Colonic mucosa (tissue), 4 donors: Measurements from ENCODE around the gene ITSN1. TPM values are rescaled to one million over a fixed set of nuclear protein-coding genes. Genes with fewer than 3 reads are reported as not detected.

Experiments used
- DNase-seq: peaks from one replicate; pipeline ENCODE4 v3.0.0-alpha.2; 2020
- H3K27ac ChIP-seq: fragments of 200-600 bp; one replicate; pipeline ENCODE4 v1.8.0; 2021
- H3K27me3 ChIP-seq: fragments of 200-600 bp; one replicate; pipeline ENCODE4 v1.8.0; 2021
- H3K36me3 ChIP-seq: fragments of 200-600 bp; one replicate; pipeline ENCODE4 v1.8.0; 2021
- H3K4me1 ChIP-seq: fragments of 200-600 bp; one replicate; pipeline ENCODE4 v1.8.0; 2021; ENCODE audit warnings: mild to moderate bottlenecking
- H3K4me3 ChIP-seq: fragments of 200-600 bp; one replicate; pipeline ENCODE4 v1.8.0; 2021
- H3K9ac ChIP-seq, 2 donors: one replicate each; pipeline ENCODE4 v1.7.0; 2013; ENCODE audit warnings: control low read depth in 2 of 2, low read depth in 2 of 2, low read length in 2 of 2
- H3K9me3 ChIP-seq: fragments of 200-600 bp; one replicate; pipeline ENCODE4 v1.8.0; 2021
- intact Hi-C: fragments of 100-400 bp; cut with DNase I; formaldehyde crosslinking; loops from one replicate; pipeline ENCODE4 v1.14.1; 2022
- total RNA-seq, 2 donors: library from RNA; stranded (reverse); fragmentation: NEBNext Ultra II Directional in 1 of 2; extraction: Animal tissue kit (Norgen Biotek cat#: 25700) in 1 of 2; gene quantifications; one replicate each; pipeline ENCODE4 v1.2.1, GENCODE V29; 2021
- TF ChIP-seq, protein P1 (sequence below): fragments of 200-600 bp; IDR thresholded peaks from one replicate; pipeline ENCODE4 v1.8.0; 2022; ENCODE audit warnings: antibody characterized with exemption, mild to moderate bottlenecking
- donor health status: healthy.
- donor health status: DM: no; HTN: no; CAD: no.
- donor health status: DM: no; HTN: no; CAD: no.

The ITSN1 gene
- total RNA-seq, 2 donors from 2014 or later: 22.4 to 28.3 TPM

DNA sequence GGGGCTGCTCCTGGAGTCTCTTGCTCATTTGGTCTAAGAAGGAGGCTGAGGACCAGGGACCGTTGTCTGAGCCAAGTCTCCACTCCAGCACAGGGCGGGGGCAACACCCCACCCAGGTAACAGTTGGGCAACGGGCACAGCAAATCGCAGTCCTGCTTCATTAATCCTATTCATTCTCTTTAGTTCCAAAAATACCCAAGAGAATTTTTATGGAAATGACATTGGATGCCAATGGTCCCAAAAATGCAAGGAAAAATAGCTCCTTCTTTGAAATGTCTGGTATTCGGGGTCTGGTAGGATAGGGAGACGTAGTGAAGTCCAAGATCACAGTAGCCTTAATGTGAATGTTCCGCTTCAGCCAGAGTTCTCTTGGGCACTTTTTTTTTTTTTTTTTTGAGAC, 199.3 kb downstream of the ITSN1 start:
- no peaks in the 10 kb centered on the region for H3K4me1 ChIP-seq
- H3K27me3 ChIP-seq: no peaks in the 10 kb centered on the region
- TF ChIP-seq, protein P1, sequence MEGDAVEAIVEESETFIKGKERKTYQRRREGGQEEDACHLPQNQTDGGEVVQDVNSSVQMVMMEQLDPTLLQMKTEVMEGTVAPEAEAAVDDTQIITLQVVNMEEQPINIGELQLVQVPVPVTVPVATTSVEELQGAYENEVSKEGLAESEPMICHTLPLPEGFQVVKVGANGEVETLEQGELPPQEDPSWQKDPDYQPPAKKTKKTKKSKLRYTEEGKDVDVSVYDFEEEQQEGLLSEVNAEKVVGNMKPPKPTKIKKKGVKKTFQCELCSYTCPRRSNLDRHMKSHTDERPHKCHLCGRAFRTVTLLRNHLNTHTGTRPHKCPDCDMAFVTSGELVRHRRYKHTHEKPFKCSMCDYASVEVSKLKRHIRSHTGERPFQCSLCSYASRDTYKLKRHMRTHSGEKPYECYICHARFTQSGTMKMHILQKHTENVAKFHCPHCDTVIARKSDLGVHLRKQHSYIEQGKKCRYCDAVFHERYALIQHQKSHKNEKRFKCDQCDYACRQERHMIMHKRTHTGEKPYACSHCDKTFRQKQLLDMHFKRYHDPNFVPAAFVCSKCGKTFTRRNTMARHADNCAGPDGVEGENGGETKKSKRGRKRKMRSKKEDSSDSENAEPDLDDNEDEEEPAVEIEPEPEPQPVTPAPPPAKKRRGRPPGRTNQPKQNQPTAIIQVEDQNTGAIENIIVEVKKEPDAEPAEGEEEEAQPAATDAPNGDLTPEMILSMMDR: no peak
- H3K36me3 ChIP-seq: no peaks in the 10 kb centered on the region
- no peak overlapping the region for H3K9ac ChIP-seq
- intact Hi-C loops: no loop called here
- no peaks in the 10 kb centered on the region for H3K9me3 ChIP-seq
- DNase-seq: no peak
- no peak overlapping the region for H3K27ac ChIP-seq
- no peak overlapping the region for H3K4me3 ChIP-seq

DNA sequence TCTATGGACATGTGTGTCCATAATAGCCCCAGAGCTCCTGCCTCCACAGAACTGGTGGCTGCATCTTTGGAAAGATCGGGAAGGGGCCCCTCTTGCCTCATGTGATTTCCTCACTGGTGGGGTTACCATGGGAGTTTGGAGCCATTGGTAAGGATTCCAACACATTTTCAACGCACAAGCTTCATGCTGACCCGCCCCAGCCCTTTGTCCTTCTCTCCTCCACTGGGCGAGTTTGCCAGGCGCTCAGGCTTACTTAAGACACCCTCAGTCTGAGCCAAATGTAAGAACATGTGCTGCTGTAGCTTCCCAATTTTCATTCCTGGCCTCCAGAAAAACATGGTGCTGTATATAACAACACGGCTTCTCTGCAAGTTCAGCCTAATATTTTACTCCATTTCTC, 200.9 kb downstream of the ITSN1 start:
- no peaks in the 10 kb centered on the region for H3K9me3 ChIP-seq
- DNase-seq: no peak
- H3K36me3 ChIP-seq: no peaks in the 10 kb centered on the region
- H3K4me1 ChIP-seq: no peaks in the 10 kb centered on the region
- H3K27ac ChIP-seq: no peak overlapping the region
- H3K4me3 ChIP-seq: no peak overlapping the region
- no peaks in the 10 kb centered on the region for H3K27me3 ChIP-seq
- H3K9ac ChIP-seq: no peak overlapping the region
- TF ChIP-seq, protein P1: no peak
- intact Hi-C loops: no loop called here

DNA sequence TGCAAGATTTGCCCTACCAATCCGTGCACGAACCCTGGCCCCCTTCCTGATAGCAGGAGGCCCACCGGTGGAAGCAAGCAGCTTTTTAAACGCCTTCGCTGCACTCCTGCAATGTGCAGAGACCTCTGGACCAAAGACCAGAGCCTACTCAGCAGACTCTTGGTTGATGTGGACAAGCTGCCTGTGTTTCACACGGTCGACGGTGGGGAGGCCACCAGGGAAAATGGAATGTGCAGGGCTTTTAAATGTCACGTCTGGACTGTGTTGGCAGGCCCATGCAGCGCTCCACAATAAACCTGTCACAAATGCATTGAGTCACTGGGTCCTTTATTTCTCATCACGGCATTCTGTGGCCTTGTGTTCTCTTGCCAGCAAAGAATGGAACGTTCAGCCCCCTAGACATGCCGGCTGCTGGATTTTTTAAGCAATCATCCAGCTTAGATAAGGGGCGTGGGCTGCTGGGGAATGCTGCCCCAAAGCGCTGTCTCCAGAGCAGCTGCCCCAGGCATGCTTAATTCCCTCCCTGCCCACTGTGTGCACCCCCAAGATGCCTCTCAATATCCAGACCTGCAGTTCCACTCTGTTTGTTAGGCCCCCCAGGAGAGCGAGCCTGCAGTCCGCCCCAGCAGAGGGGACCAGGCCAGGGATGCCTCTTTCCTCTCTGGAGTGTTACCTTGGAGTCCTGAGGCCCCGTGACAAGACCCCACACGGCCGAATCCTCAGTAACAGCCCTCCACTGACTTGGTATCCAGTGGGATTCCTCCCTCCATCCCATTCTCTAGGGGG, 202.0 kb downstream of the ITSN1 start:
- no peak overlapping the region for H3K4me3 ChIP-seq
- intact Hi-C loops: no loop called here
- TF ChIP-seq, protein P1: no peak
- H3K27me3 ChIP-seq: no peaks in the 10 kb centered on the region
- H3K9ac ChIP-seq: no peak overlapping the region
- no peaks in the 10 kb centered on the region for H3K36me3 ChIP-seq
- H3K4me1 ChIP-seq: no peaks in the 10 kb centered on the region
- H3K9me3 ChIP-seq: no peaks in the 10 kb centered on the region
- no peak overlapping the region for H3K27ac ChIP-seq
- no peak for DNase-seq

DNA sequence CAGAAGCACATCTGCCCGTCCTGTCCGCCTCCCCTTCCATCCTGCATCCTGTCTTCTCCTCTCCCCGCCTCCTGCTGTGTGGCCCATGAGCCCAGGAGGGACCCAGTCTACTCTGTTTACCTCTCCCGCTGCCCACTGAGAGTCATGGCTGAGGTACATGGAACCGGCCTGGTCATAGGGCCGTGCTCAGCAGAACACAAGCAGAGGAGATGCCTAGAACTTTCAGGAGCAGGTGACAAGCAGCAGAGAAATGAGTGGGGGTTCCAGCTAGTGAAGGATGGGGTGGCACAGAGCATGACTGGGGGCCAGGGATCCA, 202.5 kb downstream of the ITSN1 start:
- no peaks in the 10 kb centered on the region for H3K9me3 ChIP-seq
- no peak overlapping the region for H3K27ac ChIP-seq
- TF ChIP-seq, protein P1: no peak
- no peaks in the 10 kb centered on the region for H3K36me3 ChIP-seq
- intact Hi-C loops: no loop called here
- H3K4me3 ChIP-seq: no peak overlapping the region
- no peak for DNase-seq
- H3K27me3 ChIP-seq: no peaks in the 10 kb centered on the region
- H3K4me1 ChIP-seq: no peaks in the 10 kb centered on the region
- H3K9ac ChIP-seq: no peak overlapping the region

DNA sequence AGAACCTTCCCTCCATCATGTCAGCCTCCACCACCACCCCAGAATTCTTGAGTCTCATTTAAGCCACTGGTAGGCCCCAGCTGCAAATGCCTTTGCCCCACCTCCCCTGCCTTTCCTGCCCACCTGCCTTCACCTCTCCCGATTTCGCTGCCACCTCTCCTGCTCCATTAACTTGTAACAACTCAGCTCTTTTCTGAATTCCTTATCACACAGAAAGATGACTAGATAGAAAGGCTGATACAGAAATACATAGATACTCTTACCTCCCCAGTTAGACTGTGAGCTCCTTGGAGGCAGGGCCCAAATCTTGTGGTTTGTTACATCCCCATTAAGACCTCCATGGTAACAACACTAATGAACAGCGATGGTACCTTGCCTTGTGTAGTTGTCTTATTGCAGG, 203.8 kb downstream of the ITSN1 start:
- Histone ChIP-seq H3K9ac (no peak overlapping the region), H3K9me3 (no peaks in the 10 kb centered on the region), H3K4me3 (no peak overlapping the region), H3K27me3 (no peaks in the 10 kb centered on the region), H3K4me1 (no peaks in the 10 kb centered on the region), H3K36me3 (no peaks in the 10 kb centered on the region), H3K27ac (no peak overlapping the region)
- TF ChIP-seq, protein P1: no peak
- intact Hi-C loops: no loop called here
- no peak for DNase-seq
